HUES48 (cell line): ENCODE measurements around the gene SERINC5.
"Not testable (repeated sequence)": the region's sequence is repeated elsewhere in the genome, so short reads cannot be mapped to it uniquely, and the experiment has no call there.

Experiments
- H3K27ac ChIP-seq: one replicate; pipeline ENCODE4 v1.7.0; 2013; ENCODE audit warnings: low read depth, low read length, inconsistent platforms
- H3K27me3 ChIP-seq: 2 replicates; pipeline ENCODE4 v1.6.1; 2013; ENCODE audit warnings: mild to moderate bottlenecking, low read length; ENCODE audit not compliant: control insufficient read depth, insufficient read depth
- H3K36me3 ChIP-seq: 2 replicates; pipeline ENCODE4 v1.6.1; 2013; ENCODE audit warnings: low read length; ENCODE audit not compliant: control insufficient read depth, insufficient read depth
- H3K4me1 ChIP-seq: 2 replicates; pipeline ENCODE4 v1.6.1; 2013; ENCODE audit warnings: mild to moderate bottlenecking, low read length; ENCODE audit not compliant: control insufficient read depth, insufficient read depth
- H3K4me3 ChIP-seq: 2 replicates; pipeline ENCODE4 v1.5.1; 2013; ENCODE audit warnings: mild to moderate bottlenecking, low read depth, low read length
- H3K9ac ChIP-seq: 2 replicates; pipeline ENCODE4 v1.6.1; 2013; ENCODE audit warnings: mild to moderate bottlenecking, low read depth, low read length, moderate library complexity
- H3K9me3 ChIP-seq: 2 replicates; pipeline ENCODE4 v1.6.1; 2013; ENCODE audit warnings: low read length; ENCODE audit not compliant: control insufficient read depth, insufficient read depth

SERINC5 gene

GRCh38 chr5:80138486-80138885 is 117.4 kb downstream of the SERINC5 start:
- Histone ChIP-seq H3K9me3 (no peaks in the 10 kb centered on the region), H3K27me3 (no peaks in the 10 kb centered on the region), H3K4me1 (peaks cover 79% of the 10 kb centered on the region), H3K27ac (no peak overlapping the region), H3K9ac (no peak overlapping the region), H3K4me3 (no peak overlapping the region), H3K36me3 (peaks cover 10% of the 10 kb centered on the region)

GRCh38 chr5:80136798-80137197 is 119.0 kb downstream of the SERINC5 start:
- H3K27ac ChIP-seq, H3K27me3 ChIP-seq, H3K9me3 ChIP-seq, H3K4me3 ChIP-seq, H3K36me3 ChIP-seq, H3K9ac ChIP-seq: not testable (repeated sequence)
- peaks cover 67% of the 10 kb centered on the region for H3K4me1 ChIP-seq

- Histone ChIP-seq H3K4me1 (peaks cover 47% of the 10 kb centered on the region), H3K4me3 (no peak overlapping the region), H3K27me3 (no peaks in the 10 kb centered on the region), H3K9ac (peak overlapping the region; percentile 4; the same call in 1 of the 2 replicates), H3K9me3 (no peaks in the 10 kb centered on the region), H3K36me3 (no peaks in the 10 kb centered on the region), H3K27ac (no peak overlapping the region)
Measured at GRCh38 chr5:80134876-80135275, 121.0 kb downstream of the SERINC5 start.

GRCh38 chr5:80129146-80129545 is 126.7 kb downstream of the SERINC5 start:
- H3K9me3 ChIP-seq = no peaks in the 10 kb centered on the region; the same call in 1 of the 2 replicates
- peaks cover 20% of the 10 kb centered on the region for H3K4me1 ChIP-seq
- H3K36me3 ChIP-seq = no peaks in the 10 kb centered on the region
- H3K27ac ChIP-seq = no peak overlapping the region
- no peaks in the 10 kb centered on the region for H3K27me3 ChIP-seq
- H3K4me3 ChIP-seq = no peak overlapping the region
- no peak overlapping the region for H3K9ac ChIP-seq

- Histone ChIP-seq H3K27ac (no peak overlapping the region), H3K4me1 (peaks cover 12% of the 10 kb centered on the region), H3K4me3 (no peak overlapping the region), H3K27me3 (no peaks in the 10 kb centered on the region), H3K9me3 (no peaks in the 10 kb centered on the region; the same call in 1 of the 2 replicates), H3K36me3 (no peaks in the 10 kb centered on the region), H3K9ac (no peak overlapping the region)
Measured at GRCh38 chr5:80128141-80128540, 127.7 kb downstream of the SERINC5 start.

GRCh38 chr5:80127116-80127552 is 128.7 kb downstream of the SERINC5 start:
- Histone ChIP-seq H3K36me3 (no peaks in the 10 kb centered on the region), H3K4me1 (peaks cover 11% of the 10 kb centered on the region), H3K4me3 (no peak overlapping the region), H3K27me3 (no peaks in the 10 kb centered on the region), H3K9me3 (no peaks in the 10 kb centered on the region; the same call in 1 of the 2 replicates), H3K27ac (no peak overlapping the region), H3K9ac (no peak overlapping the region)

GRCh38 chr5:80125962-80126480 is 129.8 kb downstream of the SERINC5 start:
- H3K4me3 ChIP-seq = no peak overlapping the region
- no peaks in the 10 kb centered on the region; the same call in 1 of the 2 replicates for H3K9me3 ChIP-seq
- no peaks in the 10 kb centered on the region for H3K27me3 ChIP-seq
- H3K36me3 ChIP-seq = no peaks in the 10 kb centered on the region
- no peak overlapping the region for H3K27ac ChIP-seq
- peaks cover 11% of the 10 kb centered on the region for H3K4me1 ChIP-seq
- no peak overlapping the region for H3K9ac ChIP-seq

- H3K27ac ChIP-seq = no peak overlapping the region
- no peaks in the 10 kb centered on the region for H3K36me3 ChIP-seq
- no peaks in the 10 kb centered on the region for H3K27me3 ChIP-seq
- no peaks in the 10 kb centered on the region; the same call in 1 of the 2 replicates for H3K9me3 ChIP-seq
- no peak overlapping the region for H3K4me3 ChIP-seq
- peaks cover 11% of the 10 kb centered on the region for H3K4me1 ChIP-seq
- no peak overlapping the region for H3K9ac ChIP-seq
Measured at GRCh38 chr5:80125022-80125961, 130.6 kb downstream of the SERINC5 start.

GRCh38 chr5:80124121-80124918 is 131.5 kb downstream of the SERINC5 start:
- no peaks in the 10 kb centered on the region for H3K27me3 ChIP-seq
- no peak overlapping the region for H3K9ac ChIP-seq
- no peaks in the 10 kb centered on the region for H3K36me3 ChIP-seq
- no peaks in the 10 kb centered on the region; the same call in 1 of the 2 replicates for H3K9me3 ChIP-seq
- peaks cover 11% of the 10 kb centered on the region for H3K4me1 ChIP-seq
- H3K27ac ChIP-seq = no peak overlapping the region
- no peak overlapping the region for H3K4me3 ChIP-seq

GRCh38 chr5:80122579-80122978 is 133.3 kb downstream of the SERINC5 start:
- no peak overlapping the region for H3K4me3 ChIP-seq
- H3K36me3 ChIP-seq = no peaks in the 10 kb centered on the region
- H3K27me3 ChIP-seq = no peaks in the 10 kb centered on the region
- H3K9ac ChIP-seq = no peak overlapping the region
- no peaks in the 10 kb centered on the region; the same call in 1 of the 2 replicates for H3K9me3 ChIP-seq
- peaks cover 3% of the 10 kb centered on the region; the same call in 1 of the 2 replicates for H3K4me1 ChIP-seq
- H3K27ac ChIP-seq = no peak overlapping the region
